Germinal center (tissue), 1 donor: ENCODE measurements around the gene SLC35F5.
"Not testable (repeated sequence)": the region's sequence is repeated elsewhere in the genome, so short reads cannot be mapped to it uniquely, and the experiment has no call there.

Experiments
- DNase-seq: peaks from one replicate; pipeline ENCODE4 v3.0.0; 2012; ENCODE audit warnings: mixed read lengths, low spot score

The SLC35F5 gene

GRCh38 chr2:113756355-113757137, at the start of gene SLC35F5:
Gene SLC35F5 (minus strand): TSS chr2:113756642. CDS start chr2:113756409, 233 bp downstream.
- peak; percentile 86 for DNase-seq

- no peak for DNase-seq
Observed at GRCh38 chr2:113799375-113799774, 42.9 kb upstream of the SLC35F5 start.

DNA sequence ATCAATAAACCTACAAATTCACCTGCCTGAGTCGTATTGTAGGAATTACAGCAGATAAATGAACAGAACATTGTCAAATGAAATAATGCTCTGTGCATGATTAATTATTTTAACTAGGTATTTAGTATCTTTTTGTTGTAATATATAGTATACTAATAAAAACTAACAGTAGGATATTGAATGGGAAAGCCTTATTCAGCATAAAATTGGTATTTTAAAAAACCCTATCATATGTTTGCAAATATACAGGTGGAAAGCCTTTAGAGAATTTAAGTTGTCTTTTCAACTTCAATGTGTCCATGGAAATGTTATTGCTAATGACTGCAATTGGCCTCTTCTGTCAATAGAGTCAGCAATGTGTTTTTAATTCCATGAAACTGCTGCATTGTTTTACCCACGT, 40.8 kb upstream of the SLC35F5 start:
- no peak for DNase-seq

- DNase-seq, result no peak
Observed at GRCh38 chr2:113796592-113797175, 40.2 kb upstream of the SLC35F5 start.

GRCh38 chr2:113795405-113795920, 39.0 kb upstream of the SLC35F5 start:
- DNase-seq, result no peak

DNA sequence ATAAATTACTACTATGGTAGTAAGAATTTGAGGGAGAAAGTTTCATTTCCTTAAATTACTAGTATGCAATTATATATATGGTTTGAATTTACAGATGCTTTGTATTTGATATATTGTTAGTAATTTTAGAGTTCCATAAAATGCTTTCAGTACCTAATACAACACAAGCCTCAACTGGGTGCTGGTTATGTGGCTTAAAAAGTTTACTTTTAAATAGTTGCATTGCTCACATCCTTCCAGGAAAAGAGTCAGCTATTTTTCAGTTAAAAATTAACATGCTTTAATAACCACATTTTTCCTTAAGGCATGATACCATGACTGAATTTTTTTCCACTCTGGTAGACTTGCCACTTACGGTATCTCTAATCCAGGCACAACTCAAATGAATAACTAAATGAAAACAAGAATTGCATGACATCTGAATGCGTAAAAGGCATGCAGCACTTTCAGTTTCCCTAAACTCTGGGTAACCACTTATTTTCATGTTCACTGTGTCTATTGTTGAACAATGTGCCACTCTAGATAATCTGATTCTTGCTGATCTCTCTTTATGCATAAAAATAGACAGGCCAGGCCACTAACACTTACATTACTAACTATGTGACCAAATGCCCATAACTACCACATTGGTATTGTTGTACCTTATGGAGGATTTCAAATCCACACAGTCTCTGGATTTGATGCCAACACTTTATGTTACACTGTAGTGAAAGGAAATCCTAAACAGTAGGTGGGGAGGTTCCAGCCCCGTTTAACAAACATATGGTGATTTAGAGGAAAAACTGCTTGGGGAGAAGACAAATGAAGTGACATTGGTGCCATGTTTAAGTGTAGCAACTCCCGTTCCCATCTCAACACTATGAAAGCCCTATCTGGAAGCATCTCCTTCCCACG, 35.5 kb upstream of the SLC35F5 start:
- DNase-seq, result peak; percentile 19

DNA sequence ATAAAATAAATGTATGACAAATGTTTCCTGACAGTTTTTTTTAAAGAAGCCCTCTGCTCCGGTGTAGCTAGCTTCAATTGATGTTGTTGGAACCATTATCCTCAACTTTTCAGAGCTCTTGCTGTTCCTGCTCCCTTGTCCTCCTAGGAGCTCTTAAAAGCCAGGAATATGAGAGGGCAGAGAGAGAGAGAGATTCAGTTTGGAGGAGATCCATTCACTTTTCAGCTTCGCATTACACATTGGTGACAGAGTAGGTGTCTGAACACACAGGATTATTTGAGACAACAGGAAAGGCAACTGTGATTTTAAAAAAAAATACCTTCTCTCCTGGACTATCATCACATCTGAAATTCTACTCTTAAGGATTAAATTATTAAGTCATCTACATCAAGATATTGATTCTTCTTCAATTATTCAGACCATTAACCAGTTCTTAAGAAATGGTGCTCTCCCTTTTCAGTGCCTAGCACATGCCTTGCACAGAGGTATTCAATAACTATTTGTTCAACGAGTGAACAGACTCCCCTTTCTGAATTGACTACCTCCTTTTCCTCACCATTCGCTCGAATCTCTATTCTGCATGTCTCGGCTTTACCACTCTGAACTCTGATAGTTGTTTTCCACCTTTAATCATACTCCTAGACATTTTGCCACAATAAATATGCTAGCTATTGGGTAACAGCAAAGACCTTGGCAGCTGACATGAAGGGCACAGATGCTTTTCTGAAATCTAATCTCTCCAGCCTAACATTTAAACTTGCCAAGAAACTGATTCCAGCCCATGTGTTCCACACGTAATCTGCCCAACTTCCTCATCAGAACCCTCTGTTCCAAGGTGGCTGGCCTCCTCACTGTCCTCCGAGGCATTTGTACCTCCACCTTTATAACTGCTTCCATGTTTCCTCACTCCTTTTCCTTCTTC, 28.6 kb upstream of the SLC35F5 start:
- no peak for DNase-seq

DNA sequence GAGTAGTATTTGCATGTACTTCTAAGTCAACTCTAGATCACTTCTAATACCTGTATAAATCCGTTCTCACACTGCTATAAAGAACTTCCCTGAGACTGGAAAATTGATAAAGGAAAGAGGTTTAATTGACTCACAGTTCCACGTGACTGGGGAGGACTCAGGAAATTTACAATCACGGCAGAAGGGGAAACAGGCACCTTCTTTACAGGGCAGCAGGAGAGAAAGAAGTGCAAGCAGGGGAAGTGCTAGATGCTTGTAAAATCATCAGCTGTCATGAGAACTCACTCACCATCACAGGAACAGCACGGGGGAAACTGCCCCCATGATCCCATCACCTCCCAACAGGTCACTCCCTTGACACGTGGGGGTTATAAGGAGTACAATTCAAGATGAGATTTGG, 24.0 kb upstream of the SLC35F5 start:
- no peak for DNase-seq

- DNase-seq, result no peak
Observed at GRCh38 chr2:113777371-113777770, 20.9 kb upstream of the SLC35F5 start.

GRCh38 chr2:113776949-113777348, 20.5 kb upstream of the SLC35F5 start:
- DNase-seq, result no peak

- DNase-seq, result not testable (repeated sequence)
Observed at GRCh38 chr2:113774616-113775015, 18.2 kb upstream of the SLC35F5 start.

- DNase-seq, result no peak
Observed at GRCh38 chr2:113770929-113771328, 14.5 kb upstream of the SLC35F5 start.

DNA sequence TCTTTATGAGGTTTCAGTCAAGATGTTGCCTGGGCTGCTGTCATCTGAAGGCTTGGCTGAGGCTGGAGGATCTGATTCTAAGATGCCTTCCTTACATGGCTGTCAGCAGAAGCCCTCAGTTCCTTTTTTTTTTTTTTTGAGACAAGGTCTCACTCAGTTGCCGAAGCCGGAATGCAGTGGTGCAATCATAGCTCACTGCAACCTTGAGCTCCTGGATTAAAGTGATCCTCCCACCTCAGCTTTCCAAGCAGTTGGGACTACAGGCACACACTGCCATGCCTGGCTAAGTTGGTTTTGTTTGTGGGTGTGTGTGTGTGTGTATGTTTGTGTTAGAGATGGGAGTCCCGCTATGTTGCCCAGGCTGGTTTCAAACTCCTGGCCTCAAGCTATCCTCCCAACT, 13.1 kb upstream of the SLC35F5 start:
- no peak for DNase-seq

- DNase-seq, result no peak
Observed at GRCh38 chr2:113768770-113769169, 12.3 kb upstream of the SLC35F5 start.

DNA sequence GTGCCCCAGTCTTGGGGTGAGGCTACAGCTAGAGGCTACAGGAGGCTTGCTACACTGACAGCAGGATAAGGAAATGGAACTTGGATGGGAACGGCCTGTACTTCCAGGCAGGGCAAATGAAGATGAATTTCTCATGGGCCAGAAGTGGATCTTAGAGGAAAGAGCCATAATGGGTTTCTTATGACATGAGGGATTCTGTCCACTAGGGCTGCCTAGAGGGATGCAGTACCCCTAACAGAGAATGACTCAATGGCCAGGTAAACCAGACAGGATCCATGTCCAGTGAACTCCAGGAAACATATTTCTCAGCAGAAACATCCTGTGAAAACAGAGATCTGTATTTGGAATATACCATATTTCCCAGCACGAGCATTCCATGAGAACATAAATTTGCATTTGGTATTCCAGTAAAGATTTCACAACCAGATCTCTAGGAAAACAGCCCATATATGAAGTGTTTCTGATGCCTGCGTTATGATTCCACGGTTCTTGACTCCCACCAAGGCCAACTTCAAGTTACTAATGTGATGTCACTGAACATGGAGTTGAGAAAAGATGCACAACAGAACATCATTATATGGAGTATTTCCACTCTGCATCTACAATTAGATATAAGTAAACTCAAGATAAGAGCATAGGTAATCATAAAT, 11.5 kb upstream of the SLC35F5 start:
- DNase-seq, result no peak

- no peak for DNase-seq
Observed at GRCh38 chr2:113765276-113765675, 8.8 kb upstream of the SLC35F5 start.

GRCh38 chr2:113762377-113763118, 6.1 kb upstream of the SLC35F5 start:
- DNase-seq, result no peak

DNA sequence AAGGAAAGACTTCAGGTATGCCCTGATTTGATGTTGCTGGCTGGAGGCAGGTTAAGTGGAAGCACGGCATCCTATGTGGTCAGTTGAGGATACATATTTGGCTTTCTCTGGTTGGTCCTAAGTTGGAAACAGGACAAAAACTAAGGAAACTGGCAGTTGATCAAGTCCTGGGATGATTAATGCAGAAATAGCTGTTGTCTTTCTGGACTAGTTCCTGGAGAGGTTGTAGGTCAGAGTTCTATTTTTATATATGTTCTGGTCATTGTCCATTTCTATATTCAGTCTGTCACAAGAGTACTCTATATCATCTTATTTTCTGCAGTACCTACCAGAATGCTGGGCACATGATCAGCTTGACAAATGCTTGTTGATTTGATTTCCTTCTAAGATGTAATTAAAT, 4.0 kb upstream of the SLC35F5 start:
- DNase-seq, result no peak

- DNase-seq, result no peak
Observed at GRCh38 chr2:113757138-113757657, 756 bp upstream of the SLC35F5 start.

DNA sequence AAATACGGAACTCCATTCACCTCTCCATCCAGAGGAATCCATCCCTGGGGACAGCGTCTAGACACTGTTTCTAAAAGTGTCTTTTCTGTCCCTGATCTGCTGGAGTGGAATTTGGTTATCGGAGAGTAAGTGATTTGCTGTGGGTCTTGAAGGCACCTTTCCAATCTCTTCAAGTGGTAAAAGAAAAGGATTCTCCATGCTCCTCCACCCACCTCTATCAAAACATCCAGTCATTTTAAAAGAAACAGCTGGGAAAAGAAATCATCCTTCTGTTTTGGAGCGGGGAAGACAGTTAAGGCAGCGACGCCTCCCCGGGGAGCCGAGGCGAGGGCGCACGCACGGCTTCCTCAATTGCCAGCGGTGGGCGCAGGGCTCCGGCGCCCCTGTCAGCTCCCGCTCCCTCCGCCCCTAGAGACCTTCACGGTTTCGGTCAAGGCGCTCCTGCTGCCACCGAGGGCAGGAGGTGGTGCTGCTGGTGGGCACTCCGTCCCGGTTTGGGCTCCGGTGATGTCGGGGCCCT, 547 bp downstream of the SLC35F5 start:
- DNase-seq, result peak; percentile 47
